HG03469 (cell line): ENCODE results near the gene ECSCR.
"Not testable (repeated sequence)": the region's sequence is repeated elsewhere in the genome, so short reads cannot be mapped to it uniquely, and the experiment has no call there.

Experiments used
- ATAC-seq: cut with Tn5 transposase; IDR thresholded peaks from one replicate; pipeline ENCODE4 v1.9.1; 2021; ENCODE audit warnings: mild to moderate bottlenecking, moderate library complexity, moderate number of reproducible peaks; ENCODE audit not compliant: unreplicated experiment

ECSCR gene

DNA sequence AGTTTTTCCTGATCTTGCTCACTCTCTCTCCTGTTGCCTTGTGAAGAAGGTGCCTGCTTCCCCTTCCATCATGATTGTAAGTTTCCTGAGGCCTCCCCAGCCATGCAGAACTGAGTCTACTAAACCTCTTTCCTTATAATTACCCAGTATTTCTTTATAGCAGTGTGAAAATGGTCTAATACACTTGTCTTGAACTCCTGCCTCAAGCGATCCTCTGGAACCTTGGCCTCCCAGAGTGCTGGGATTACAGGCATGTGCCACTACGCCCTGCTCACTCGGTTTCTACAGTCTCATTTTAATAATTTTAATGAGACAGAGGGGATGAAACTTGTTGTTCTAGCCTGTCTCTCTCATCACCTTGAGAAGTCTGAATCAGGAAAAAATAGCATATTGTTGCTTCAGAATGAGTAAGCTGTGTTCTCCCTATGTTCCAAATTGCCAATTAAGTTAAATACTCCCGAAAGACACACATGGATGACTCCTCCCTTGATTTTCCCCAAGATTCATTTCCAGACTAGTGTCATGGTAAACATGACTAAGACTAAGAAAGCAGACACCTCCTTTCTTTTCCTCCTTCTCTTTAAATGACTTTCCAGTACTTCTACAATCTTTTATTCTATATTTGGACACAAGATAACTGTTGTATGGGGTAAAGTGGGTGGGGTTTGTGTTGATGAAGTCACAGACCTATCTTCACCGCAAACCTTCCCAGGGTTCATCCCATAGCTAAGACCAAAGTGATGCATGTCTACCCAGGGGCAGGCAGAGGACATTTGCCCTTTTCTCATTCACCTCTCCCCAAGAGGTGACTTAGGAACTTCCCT lies 15.4 kb downstream of the ECSCR start:
- ATAC-seq = no peak

DNA sequence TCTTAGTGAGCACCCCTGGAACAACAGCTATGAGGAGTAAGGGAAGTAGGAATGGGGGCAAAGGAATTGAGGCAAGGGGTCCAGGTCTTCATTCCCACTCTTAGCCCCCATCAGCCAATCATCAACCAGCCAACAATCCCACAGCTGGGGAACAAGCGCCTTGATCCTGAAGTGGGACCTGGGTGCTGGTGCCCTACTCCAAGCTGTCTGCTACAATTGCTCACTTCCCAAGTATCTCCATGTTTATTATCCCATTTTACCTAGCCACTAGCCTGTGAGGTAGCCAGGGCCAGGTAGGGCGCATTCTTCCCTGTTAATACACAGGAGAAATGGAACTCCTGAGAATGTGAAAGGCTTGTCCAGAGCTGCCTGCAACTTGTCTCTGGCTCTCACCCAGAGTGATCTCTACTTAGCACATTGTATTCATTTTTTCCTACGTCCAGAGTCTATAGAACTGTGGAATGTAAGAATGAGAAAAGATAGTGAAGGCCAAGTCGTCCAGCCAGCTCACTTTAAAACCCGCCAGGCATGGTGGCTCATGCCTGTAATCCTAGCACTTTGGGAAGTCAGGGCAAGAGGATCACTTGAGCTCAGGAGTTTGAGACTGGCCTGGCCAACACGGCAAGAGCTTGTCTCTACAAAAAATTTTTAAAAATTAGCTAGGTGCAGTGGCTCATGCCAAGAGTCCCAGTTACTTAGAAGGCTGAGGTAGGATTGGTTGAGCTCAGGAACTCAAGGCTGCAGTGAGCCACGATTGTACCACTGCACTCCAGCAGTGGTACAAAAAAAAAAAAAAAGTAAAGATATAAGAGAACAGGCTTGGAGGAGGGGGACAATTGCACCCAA lies 17.0 kb downstream of the ECSCR start:
- no peak for ATAC-seq

DNA sequence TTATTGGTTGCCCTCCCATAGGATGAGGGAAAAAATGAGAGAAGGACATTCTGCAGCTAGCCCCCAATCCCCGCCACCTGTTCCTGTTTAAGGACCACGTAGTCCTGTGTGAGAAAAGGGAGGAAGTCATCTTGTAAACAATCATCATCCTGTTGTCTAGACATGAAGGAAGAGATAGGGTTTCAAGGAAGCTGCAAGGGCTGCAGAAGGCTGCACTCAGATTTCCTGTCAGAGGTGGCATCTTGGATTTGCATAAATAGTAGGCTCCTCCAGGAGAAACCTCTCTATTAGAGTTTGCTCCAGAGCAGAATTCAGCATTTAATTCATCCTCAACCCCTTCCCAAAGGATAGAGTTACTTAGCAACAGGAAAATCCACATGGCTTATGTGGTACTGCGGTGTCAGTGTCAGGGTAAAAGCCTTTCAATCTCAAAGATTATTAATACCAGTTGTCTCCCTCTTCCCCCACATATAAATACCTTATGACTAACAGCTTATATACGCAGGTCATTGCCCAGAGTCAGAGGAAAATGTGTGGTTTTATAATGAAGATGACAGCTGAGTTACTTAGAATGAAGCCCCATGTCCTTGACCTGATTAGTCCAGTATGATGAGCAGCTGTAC lies 18.6 kb downstream of the ECSCR start:
- no peak for ATAC-seq

DNA sequence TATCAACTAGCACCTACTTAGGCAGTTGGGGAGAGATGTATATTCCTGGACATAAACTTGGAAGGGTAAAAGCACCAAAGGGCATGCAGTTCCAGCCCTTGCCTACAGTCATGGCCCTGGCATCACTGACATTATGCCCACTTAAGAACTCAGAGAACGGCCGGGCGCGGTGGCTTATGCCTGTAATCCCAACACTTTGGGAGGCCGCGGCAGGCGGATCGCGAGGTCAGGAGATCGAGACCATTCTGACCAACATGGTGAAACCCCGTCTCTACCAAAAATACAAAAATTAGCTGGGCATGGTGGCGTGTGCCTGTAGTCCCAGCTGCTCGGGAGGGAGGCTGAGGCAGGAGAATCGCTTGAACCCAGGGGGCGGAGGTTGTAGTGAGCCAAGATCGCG lies 22.1 kb downstream of the ECSCR start:
- not testable (repeated sequence) for ATAC-seq

DNA sequence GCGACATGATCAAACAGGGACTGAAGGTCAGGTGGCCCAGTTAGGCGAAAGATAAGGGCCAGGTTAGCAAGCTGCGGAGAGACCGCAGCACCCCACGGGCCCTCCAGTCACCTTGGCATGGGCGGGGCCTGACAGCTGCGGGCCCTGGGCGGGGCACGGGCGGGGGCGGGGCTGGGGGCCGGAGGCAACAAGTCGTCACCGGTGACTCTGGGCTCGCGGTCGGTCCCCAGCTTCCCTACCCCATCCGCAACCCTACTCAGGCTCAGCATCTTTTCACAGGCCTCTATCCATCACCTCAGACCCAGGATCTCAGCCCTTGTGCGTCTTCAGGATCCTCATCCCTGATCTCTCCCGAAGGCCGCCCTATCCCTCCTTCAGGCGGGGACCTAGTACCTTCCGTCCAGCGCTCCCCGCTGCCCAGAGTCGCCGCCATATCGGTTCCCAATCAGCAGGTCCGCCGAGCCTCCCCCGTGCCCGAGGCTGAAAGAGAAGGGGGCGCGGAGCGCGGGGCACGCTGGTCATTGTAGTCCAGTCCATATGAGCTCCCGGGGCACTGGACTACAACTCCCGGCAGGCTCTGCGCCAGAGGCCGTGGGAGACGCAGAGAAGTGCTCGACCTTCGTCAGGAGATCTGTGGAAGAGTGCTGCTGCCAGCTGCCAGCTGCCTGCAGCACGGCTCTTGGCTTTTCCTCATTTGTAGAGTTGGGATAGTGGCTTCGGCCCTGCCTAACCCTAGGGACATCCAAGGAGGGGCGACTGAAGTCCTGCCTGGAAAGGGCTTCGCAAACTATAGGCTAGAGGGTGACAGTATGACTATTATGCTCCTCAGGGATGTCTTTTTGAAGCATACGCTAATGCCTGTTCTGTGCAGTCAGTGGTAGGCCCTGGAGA lies 23.3 kb downstream of the ECSCR start, which contains the start of gene DNAJC18:
DNAJC18 (minus strand) TSS at position 513 of the 891 bp plus-strand sequence; CDS start at position 433, 80 bp downstream.
- peak; percentile 80 for ATAC-seq

DNA sequence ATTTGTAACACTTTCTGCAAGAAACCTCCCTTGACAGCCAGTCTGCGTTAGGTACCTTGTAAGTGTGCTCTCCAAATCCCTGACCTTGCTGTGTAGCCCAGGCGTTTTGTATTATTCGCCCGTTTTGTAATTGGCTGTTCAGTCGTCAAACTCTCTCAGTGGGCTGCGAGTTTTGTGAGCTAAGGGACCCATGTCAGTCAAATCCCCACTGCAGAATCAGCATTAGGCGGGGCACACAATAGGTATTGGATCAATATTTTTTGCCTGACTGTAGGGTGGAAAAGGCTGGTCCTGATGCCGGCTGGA lies 23.9 kb downstream of the ECSCR start:
- ATAC-seq = no peak

DNA sequence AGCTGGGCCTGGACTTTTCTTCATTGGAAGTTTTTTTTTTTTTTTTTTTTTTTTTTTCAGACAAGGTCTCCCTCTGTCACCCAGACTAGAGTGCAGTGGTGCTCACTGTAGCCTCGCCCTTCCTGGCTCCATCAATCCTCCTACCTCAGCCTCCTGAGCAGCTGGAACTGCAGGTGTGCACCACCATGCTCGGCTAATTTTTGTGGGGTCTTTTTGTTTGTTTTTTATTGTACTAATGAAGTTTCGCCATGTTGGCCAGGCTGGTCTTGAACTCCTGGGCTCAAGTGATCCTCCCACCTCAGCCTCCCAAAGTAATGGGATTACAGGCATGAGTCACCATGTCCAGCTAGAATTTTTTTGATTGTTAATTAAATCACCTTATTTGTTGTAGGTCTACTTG lies 26.9 kb downstream of the ECSCR start:
- no peak for ATAC-seq

DNA sequence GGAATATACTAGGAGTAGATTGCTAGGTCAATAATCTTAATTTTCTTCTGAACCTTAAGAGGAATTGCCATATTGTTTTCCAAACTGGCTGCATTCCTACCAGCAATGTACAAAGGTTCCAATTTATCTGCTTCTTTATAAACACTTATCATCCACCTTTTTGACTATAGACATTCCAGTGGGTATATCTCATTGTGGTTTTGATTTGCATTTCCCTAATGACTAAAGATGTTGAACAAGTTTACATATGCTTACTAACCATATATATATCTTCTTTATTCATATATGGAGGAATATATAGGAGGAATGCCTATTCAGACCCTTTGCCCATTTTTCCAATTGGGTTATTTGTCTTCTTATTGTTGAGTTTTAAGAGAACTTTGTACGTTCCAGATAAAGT lies 30.8 kb downstream of the ECSCR start:
- no peak for ATAC-seq

DNA sequence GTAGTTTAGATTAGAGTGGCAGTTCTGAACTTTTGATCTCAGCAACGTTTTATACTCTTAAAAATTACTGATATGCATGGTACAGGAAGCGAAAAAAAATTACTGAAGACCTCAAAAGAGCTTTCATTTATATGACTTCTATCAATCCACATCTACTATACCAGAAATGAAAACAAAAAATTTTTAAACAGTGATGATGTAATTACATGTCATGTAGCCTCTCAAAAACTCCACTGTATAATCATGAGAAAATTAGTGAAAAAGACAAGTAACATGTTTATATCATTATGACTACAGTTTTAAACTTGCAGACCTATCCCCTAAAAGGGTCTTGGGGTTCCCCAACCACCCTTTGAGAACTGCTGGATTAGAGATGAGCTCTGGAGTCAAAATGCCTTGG lies 32.5 kb downstream of the ECSCR start:
- no peak for ATAC-seq

DNA sequence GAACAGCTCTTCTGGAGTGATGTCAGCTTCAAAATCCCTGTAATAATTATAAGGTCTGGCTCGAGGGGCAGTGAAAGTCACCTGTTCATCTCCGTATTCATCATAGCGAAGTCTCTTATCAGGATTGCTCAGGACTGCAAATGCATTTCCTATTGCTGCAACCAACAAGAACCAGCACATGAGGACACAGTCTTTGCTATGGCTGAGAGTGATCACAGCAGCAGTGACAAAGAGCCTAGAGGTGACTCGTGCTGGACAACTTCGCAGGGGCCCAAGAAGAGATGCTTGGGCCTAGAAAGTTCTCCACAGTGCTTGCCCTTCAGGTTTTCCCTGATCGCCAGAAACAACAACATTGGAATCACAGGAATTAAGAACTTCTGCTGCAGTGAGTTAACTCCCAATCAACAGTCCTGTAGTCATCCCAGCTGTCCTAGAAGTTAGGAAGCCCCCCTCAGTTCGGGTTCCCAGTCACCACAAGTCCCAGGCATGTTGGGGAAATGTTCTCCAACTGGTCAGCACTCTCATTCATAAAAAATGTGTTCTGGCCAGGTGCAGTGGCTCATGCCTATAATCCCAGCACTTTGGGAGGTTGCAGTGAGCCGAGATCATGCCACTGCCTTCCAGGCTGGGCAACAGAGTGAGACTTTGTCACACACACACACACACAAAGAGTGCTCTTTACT lies 36.2 kb downstream of the ECSCR start:
- ATAC-seq = no peak

DNA sequence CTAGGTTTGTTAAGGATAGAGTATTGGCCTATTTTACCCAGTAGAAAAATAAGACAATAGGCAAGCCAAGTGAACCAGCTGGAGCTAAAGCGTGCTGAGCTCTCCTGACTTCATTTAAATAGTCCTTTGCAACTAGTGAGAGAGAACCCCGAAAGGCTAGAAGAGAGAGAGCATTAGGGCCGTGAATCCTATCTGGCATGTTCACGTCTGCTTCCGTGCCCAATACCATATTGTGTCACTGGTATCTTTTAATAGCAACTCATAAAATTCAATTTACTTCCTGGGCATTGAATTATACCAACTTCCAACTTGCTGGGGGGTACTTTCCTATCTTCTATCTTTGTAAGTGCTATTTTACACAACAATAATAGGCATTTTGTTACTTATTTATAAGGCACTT lies 37.0 kb downstream of the ECSCR start:
- ATAC-seq = no peak

DNA sequence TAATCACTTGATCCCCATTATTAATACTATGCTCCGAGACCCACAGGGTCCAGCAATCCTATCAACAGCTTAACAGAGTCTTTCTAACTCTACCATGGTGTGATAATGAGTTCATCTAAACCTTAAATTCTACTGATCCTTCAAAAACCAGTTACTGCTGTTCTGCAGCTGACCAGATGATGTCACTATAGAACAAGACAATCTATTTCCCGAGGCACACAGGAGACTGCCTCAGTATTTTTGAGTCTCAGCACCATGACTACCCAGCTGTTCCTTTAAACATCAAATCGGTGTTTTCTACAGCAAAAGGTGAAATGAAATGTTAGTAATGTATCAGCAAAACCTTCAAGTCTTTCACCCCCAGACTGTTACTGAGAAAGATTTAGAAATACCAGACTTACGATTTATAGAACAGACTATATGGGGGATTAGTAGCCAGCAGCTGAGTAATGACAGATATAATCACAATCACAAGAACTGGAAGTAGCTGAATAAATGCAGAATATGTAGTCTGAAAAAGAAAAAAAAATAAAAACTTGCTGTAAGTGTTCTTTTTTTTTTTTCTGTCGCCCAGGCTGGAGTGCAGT lies 40.1 kb downstream of the ECSCR start:
- no peak for ATAC-seq

DNA sequence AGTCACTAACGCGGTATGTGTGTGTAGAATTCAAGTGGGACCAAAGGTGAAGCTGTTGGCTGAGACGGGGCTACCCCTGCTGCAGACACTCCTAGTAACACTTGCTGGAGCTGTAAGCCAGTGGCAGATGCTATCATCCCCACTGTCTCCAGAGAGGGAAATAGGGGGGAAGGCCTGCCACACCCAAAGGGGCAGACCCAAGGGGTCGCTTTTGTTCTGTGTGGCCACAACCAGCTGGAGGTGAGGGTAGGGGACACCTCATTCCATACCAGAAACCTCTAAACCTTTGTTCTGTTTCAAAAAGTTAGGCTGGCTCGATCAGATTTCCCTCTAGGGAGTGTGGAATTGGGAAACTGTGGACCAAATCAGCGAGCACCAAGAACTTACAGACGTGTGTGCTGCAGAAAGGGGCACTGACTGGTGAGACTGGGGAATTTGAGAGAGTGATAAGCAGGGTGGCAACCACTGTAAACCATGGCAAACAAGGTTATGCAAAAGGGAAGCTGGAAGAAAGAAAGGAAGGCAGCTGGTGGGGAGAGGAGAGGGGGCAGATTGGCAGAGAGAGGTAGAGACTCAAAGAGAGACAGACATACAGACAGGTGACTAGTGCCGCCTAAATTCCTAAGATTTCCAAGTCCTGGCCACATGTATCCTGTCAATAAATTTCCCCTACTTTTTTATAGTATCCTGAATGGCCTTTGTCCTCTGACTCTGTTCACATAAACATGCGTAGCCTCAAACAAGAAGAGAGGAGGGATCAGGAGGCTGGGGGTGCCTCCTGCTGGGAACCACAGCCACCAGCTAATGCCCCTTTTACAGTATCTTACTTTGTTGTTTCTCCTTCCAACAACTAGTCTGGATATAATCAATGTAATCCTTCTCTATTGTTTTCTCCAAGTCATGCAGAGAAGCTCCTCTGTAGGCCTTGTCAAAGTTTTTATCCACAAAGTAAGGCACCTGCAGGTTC lies 43.0 kb downstream of the ECSCR start:
- ATAC-seq = no peak

DNA sequence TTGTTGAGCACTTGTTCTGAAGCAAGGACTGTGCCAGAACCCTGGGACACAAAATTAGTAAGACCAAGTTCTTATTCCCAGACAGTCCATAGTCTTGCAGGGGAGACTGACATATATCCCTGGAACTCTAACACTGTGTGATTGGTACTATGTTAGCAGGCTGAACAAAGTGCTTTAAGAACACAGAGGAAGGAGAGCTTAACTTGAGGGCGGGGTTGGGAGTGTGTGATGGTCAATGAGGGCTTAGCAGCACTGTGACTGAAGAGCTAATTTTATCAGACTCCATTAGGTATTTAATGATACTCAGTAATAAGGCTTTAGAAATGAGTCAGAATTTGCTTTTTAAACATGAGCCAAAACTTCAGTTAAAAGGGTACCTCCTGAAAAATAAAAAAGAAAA lies 43.8 kb downstream of the ECSCR start:
- ATAC-seq = no peak

DNA sequence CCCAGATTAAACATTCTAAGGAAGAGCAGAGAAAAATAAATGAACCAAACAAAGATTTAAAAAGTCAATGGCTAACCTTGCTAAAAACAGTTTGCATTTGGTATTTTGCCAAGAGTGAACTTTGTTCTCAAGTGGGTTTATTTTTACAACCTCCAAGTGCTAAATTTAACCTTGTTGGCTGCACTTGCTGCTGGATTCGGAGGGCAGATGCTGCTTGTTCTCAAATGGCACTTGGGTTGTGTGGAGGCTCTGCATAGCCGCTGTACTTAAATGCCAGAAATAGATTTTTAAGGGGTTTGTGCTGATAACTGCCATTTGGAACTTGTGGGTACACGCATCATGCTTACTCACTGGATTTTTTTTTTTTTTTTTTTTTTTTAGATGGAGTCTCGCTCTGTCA lies 45.3 kb downstream of the ECSCR start:
- ATAC-seq = no peak

DNA sequence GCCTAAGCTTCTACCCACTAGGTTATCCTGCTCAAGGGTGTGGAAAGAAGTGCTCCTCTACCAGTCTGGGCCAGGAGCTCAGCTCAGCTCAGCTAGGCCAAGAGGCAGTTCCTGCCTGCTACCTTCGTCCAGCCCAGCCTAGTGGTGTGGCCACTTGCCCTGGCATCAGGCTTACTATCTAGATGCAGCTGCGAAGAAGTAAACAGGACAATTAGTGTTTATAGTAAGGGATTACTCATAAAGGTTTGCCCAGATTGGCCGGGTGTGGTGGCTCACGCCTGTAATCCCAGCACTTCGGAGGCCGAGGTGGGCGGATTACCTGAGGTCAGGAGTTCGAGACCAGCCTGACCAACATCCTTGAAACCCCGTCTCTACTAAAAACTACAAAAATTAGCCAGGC lies 45.9 kb downstream of the ECSCR start:
- ATAC-seq = no peak

DNA sequence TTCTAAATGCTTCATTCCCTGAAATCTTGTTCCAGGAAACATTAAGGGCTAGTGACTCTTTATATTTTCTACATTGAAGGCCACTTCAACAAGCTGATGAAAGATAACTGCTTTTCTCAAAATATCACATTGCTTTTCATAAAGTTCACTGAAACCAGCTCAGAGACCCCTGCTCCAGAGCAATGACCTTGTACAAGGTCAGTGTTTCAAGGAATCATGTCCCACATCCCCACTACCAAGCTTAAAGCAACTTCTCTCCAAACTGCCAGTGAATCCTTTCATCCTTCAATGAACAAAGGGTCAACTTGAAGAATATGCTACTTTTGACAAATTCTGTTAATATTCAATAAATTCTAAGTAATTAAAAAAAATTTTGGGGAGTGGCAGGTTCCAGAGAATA lies 46.7 kb downstream of the ECSCR start:
- no peak for ATAC-seq

DNA sequence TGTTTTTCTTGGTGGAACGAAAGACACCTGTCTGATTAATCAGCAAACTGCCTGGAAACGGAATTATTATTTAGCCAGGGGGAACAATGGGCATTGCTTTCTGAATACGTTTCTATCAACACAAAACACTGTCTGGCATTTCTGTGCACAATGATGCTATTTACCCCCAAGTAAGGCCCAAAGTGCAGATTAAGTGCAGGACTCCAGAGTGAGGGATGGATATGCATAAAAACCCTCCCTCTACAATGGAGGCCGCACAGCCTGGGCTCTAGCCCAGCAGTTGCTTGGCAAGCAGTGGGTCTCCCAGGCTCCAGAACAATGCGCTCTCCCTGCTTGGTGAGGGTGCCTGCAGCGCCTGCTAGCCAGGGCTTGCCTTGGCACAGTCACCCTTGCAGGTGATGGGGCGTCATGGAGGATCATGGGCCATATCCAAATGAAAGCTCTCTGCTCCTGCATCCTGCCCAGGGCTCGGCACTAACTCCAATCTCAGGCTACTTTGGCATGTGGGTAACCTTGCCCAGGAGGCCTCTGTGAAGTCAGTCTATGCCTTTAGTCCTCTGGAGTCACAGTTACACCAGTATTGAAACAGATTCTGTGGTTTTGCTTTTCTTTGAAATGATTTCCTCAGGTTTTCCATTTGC lies 47.2 kb downstream of the ECSCR start:
- ATAC-seq = no peak
